A549 (cell line): ENCODE data around the gene JAKMIP1. TPM values are rescaled to one million over a fixed set of nuclear protein-coding genes. Genes with fewer than 3 reads are reported as not detected.

ENCODE experiments used
- ATAC-seq, 2 experiments: fragments of 200-7000 bp in 1 of 2; fragments of >200 bp in 1 of 2; cut with Nextera tagmentation in 1 of 2; cut with Tn5 transposase in 1 of 2; 3 replicates each; pipeline versions ENCODE4 v1.8.0 to v1.9.1; 2018 to 2020; ENCODE audit warnings: mild to moderate bottlenecking in 1 of 2, moderate library complexity in 1 of 2
- CTCF ChIA-PET: fragments of 300-600 bp; sonication (Branson Sonifier 250); formaldehyde crosslinking; extraction: SDS; loops from one replicate; lab custom pipeline; 2021; ENCODE audit warnings: antibody characterized with exemption, inconsistent platforms; lab: Yijun Ruan, JAX
- POLR2A ChIA-PET: fragments of 350-600 bp; formaldehyde crosslinking; extraction: SDS; loops from one replicate; lab custom pipeline; 2021; ENCODE audit warnings: antibody characterized with exemption, inconsistent platforms; lab: Yijun Ruan, JAX
- DNase-seq, 2 experiments: peaks; one replicate each; pipeline versions ENCODE4 v3.0.0 to v3.0.0-alpha.2; 2011 to 2016; ENCODE audit warnings: low read depth in 1 of 2, low spot score in 1 of 2
- FAIRE-seq: peaks from 2 replicates; lab custom pipeline; 2011; peaks lifted over from hg19 to GRCh38; lab: Jason Lieb, UNC
- H3K27ac ChIP-seq, 2 experiments: fragments of >200 bp; sonication (Bioruptor Twin); formaldehyde crosslinking; 3 replicates each; pipeline ENCODE4 v1.5.1; 2016 to 2017
- H3K4me1 ChIP-seq: fragments of >200 bp; sonication (Bioruptor Twin); formaldehyde crosslinking; 3 replicates; pipeline ENCODE4 v1.6.1; 2016
- H3K4me2 ChIP-seq: fragments of >200 bp; sonication (Bioruptor Twin); formaldehyde crosslinking; 3 replicates; pipeline ENCODE4 v1.6.1; 2016
- H3K4me3 ChIP-seq: fragments of >200 bp; sonication (Bioruptor Twin); formaldehyde crosslinking; 3 replicates; pipeline ENCODE4 v1.5.1; 2016
- H3K9me3 ChIP-seq: fragments of >200 bp; sonication (Bioruptor Twin); formaldehyde crosslinking; 3 replicates; pipeline ENCODE4 v1.6.1; 2016
- BHLHE40 ChIP-seq: IDR thresholded peaks from 2 replicates; pipeline ENCODE4 v1.6.1; 2012; ENCODE audit warnings: low read depth, low read length, inconsistent platforms
- CBX2 ChIP-seq: fragments of 200-600 bp; sonication (generic); IDR thresholded peaks from 2 replicates; pipeline ENCODE4 v1.6.1; 2016; ENCODE audit warnings: low read depth, mild to moderate bottlenecking, borderline replicate concordance
- CEBPB ChIP-seq, 2 experiments: fragments of >200 bp in 1 of 2; sonication (Bioruptor Twin) in 1 of 2; formaldehyde crosslinking in 1 of 2; IDR thresholded peaks; 2 replicates each; pipeline ENCODE4 v1.6.1; 2012 to 2016
- CHD2 ChIP-seq: fragments of 150-350 bp; IDR thresholded peaks from 2 replicates; pipeline ENCODE4 v1.6.1; 2014; ENCODE audit warnings: low read length; ENCODE audit not compliant: partially characterized antibody
- EHMT2 ChIP-seq: fragments of 200-600 bp; sonication (generic); IDR thresholded peaks from 2 replicates; pipeline ENCODE4 v1.6.1; 2016; ENCODE audit warnings: antibody characterized with exemption, low read depth, mild to moderate bottlenecking, moderate library complexity
- EP300 ChIP-seq, 2 experiments: fragments of >200 bp; sonication (Bioruptor Twin); formaldehyde crosslinking; IDR thresholded peaks; 2 replicates in 1 of 2; 3 replicates in 1 of 2; pipeline ENCODE4 v1.6.1; 2016 to 2017
- ESRRA ChIP-seq: fragments of 150-350 bp; IDR thresholded peaks from 2 replicates; pipeline ENCODE4 v1.6.1; 2014; ENCODE audit warnings: mild to moderate bottlenecking, low read length, borderline replicate concordance
- FOSL2 ChIP-seq, 2 experiments: fragments of 450-650 bp in 1 of 2; fragments of >200 bp in 1 of 2; sonication (Bioruptor Twin) in 1 of 2; formaldehyde crosslinking; IDR thresholded peaks; 2 replicates each; pipeline versions ENCODE4 v1.5.0 to v1.6.1; 2016 to 2020; ENCODE audit warnings: mild to moderate bottlenecking in 1 of 2, moderate library complexity in 1 of 2
- FOXS1 ChIP-seq: fragments of 250-450 bp; sonication (Bioruptor Pico); IDR thresholded peaks from 2 replicates; pipeline ENCODE4 v1.5.0; 2020; ENCODE audit warnings: mild to moderate bottlenecking, moderate library complexity
- GATA3 ChIP-seq: IDR thresholded peaks from 2 replicates; pipeline ENCODE4 v1.6.1; 2012; ENCODE audit warnings: borderline replicate concordance
- HDAC2 ChIP-seq: fragments of 200-600 bp; sonication (generic); IDR thresholded peaks from 2 replicates; pipeline ENCODE4 v1.6.1; 2016
- HEYL ChIP-seq: fragments of 250-450 bp; sonication (Bioruptor Pico); IDR thresholded peaks from 2 replicates; pipeline ENCODE4 v1.8.0; 2021; ENCODE audit warnings: mild to moderate bottlenecking, moderate library complexity
- HOXB13 ChIP-seq: fragments of 250-450 bp; sonication (Bioruptor Pico); IDR thresholded peaks from 2 replicates; pipeline ENCODE4 v1.5.0; 2020; ENCODE audit warnings: low read depth, mild to moderate bottlenecking, moderate library complexity
- JUN ChIP-seq, 2 experiments: fragments of >200 bp; sonication (Bioruptor Twin); formaldehyde crosslinking; IDR thresholded peaks; 2 replicates in 1 of 2; 3 replicates in 1 of 2; pipeline ENCODE4 v1.6.1; 2016 to 2017
- JUNB ChIP-seq: fragments of >200 bp; sonication (Bioruptor Twin); formaldehyde crosslinking; IDR thresholded peaks from 2 replicates; pipeline ENCODE4 v1.6.1; 2016
- KDM1A ChIP-seq: fragments of 200-600 bp; sonication (generic); IDR thresholded peaks from 2 replicates; pipeline ENCODE4 v1.6.1; 2016; ENCODE audit warnings: low read depth, mild to moderate bottlenecking
- MAFK ChIP-seq: fragments of 450-650 bp; IDR thresholded peaks from 2 replicates; pipeline ENCODE4 v1.6.1; 2014; ENCODE audit not compliant: partially characterized antibody
- MYC ChIP-seq: IDR thresholded peaks from 2 replicates; pipeline ENCODE4 v1.6.1; 2012; ENCODE audit warnings: mild to moderate bottlenecking, inconsistent platforms, low read length, improper control_type of control experiment, borderline replicate concordance
- NR3C1 ChIP-seq: fragments of >200 bp; sonication (Bioruptor Twin); formaldehyde crosslinking; IDR thresholded peaks from 3 replicates; pipeline ENCODE4 v1.6.1; 2017
- PHF8 ChIP-seq: fragments of 200-600 bp; sonication (generic); IDR thresholded peaks from 2 replicates; pipeline ENCODE4 v1.6.1; 2016; ENCODE audit warnings: low read depth, mild to moderate bottlenecking, antibody characterized with exemption, moderate library complexity, borderline replicate concordance
- POLR2A ChIP-seq: IDR thresholded peaks from 2 replicates; pipeline ENCODE4 v1.6.1; 2012; ENCODE audit warnings: mild to moderate bottlenecking, low read length
- RARB ChIP-seq: fragments of 250-450 bp; sonication (Bioruptor Pico); IDR thresholded peaks from 2 replicates; pipeline ENCODE4 v1.8.0; 2021; ENCODE audit warnings: mild to moderate bottlenecking, moderate library complexity
- RCOR1 ChIP-seq: fragments of 150-350 bp; IDR thresholded peaks from 2 replicates; pipeline ENCODE4 v1.6.1; 2014; ENCODE audit warnings: antibody characterized with exemption, low read length, low read depth
- RFX5 ChIP-seq: fragments of 450-650 bp; IDR thresholded peaks from 2 replicates; pipeline ENCODE4 v1.7.1; 2014; ENCODE audit warnings: antibody characterized with exemption, mild to moderate bottlenecking, moderate library complexity
- SREBF2 ChIP-seq: fragments of 450-650 bp; IDR thresholded peaks from 2 replicates; pipeline ENCODE4 v1.6.1; 2014; ENCODE audit warnings: mild to moderate bottlenecking, moderate library complexity
- ZNF302 ChIP-seq: fragments of 250-450 bp; sonication (Bioruptor Pico); IDR thresholded peaks from 2 replicates; pipeline ENCODE4 v1.9.0; 2021; ENCODE audit warnings: inconsistent platforms, mild to moderate bottlenecking, moderate library complexity
- WGBS: methylation state at CpG from one replicate; pipeline ENCODE4 v1.1.6; 2017; ENCODE audit errors: missing lambda C conversion rate; 5-methylcytosine and 5-hydroxymethylcytosine counted together
- polyA plus RNA-seq, 4 experiments: library from polyadenylated mRNA; depleted of rRNA in 3 of 4; stranded (reverse); fragments of >200 nt; fragmentation: RNase III in 1 of 4; extraction: RNeasy Plus Mini Kit Qiagen cat#74134 plus additional on column Dnase treatment in 1 of 4; gene quantifications; 2 replicates in 3 of 4; 3 replicates in 1 of 4; pipeline ENCODE4 v1.2.3, GENCODE V29; 2011 to 2017
- TF ChIP-seq, protein P1 (sequence below): fragments of 250-450 bp; sonication (Bioruptor Pico); IDR thresholded peaks from 2 replicates; pipeline ENCODE4 v1.5.0; 2021; ENCODE audit warnings: mild to moderate bottlenecking, moderate library complexity, borderline replicate concordance
- TF ChIP-seq, protein P2 (sequence below): IDR thresholded peaks from 2 replicates; pipeline ENCODE4 v1.6.1; 2012
- TF ChIP-seq, protein P3 (sequence below): IDR thresholded peaks from 2 replicates; pipeline ENCODE4 v1.6.1; 2012; ENCODE audit warnings: low read depth, borderline replicate concordance
- TF ChIP-seq, protein P4 (sequence below): fragments of >200 bp; sonication (Bioruptor Twin); formaldehyde crosslinking; IDR thresholded peaks from 3 replicates; pipeline ENCODE4 v1.6.1; 2016
- TF ChIP-seq, protein P5 (sequence below): fragments of >200 bp; sonication (Bioruptor Twin); formaldehyde crosslinking; IDR thresholded peaks from 2 replicates; pipeline ENCODE4 v1.6.1; 2016

Gene JAKMIP1
- polyA plus RNA-seq, 2 of the 4 experiments (the other 2 are of a cell fraction), result not detected

DNA sequence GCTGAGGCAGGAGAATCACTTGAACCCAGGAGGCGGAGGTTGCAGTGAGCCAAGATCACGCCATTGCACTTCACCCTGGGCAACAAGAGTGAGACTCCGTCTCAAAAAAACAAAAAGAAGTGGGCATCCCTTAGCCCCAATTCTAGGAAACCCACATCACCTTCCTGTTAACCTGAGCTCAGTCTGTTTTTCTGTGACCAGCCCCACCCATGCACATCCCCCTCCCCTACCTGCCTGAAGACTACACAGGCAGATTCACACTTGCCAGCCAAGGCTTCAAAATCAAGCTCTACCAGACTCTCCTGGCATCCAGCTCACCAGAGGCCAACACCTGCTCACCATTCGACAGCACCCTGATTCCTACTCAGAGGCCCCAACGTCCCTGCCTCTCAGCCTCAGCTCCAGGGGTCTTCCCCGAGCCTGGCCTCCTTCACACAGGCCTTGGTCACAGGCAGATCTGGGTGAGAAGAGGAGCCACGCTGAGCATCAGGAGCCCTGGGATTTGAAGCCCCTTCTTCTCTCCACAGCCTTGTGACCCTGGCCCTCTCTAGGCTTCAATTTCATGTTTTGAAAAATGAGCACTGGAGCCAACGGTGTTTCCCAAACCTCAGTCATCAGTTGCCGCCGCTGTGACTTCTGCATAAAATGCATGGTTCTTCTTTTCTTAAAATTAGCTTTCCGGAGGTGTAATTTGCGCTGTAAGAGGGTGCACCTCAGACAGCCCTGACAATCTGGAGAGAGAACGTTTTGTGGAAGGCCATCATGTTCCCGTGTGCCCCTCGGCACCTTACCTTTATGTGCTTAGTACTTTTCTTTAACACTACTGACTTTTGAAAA is 47.3 kb downstream of the JAKMIP1 start:
- ATAC-seq (no peak), DNase-seq (no peak), FAIRE-seq (no peak)
- ChIA-PET CTCF (no interaction called here), POLR2A (no interaction called here)
- H3K4me3 ChIP-seq, result no peak overlapping the region
- no peaks in the 10 kb centered on the region for H3K9me3 ChIP-seq
- TF ChIP-seq RFX5, result no peak
- no peak for TF ChIP-seq RARB (CRISPR knock-in tag)
- no peak for TF ChIP-seq NR3C1
- no peak for TF ChIP-seq HEYL
- TF ChIP-seq MYC, result no peak
- TF ChIP-seq, protein P1, sequence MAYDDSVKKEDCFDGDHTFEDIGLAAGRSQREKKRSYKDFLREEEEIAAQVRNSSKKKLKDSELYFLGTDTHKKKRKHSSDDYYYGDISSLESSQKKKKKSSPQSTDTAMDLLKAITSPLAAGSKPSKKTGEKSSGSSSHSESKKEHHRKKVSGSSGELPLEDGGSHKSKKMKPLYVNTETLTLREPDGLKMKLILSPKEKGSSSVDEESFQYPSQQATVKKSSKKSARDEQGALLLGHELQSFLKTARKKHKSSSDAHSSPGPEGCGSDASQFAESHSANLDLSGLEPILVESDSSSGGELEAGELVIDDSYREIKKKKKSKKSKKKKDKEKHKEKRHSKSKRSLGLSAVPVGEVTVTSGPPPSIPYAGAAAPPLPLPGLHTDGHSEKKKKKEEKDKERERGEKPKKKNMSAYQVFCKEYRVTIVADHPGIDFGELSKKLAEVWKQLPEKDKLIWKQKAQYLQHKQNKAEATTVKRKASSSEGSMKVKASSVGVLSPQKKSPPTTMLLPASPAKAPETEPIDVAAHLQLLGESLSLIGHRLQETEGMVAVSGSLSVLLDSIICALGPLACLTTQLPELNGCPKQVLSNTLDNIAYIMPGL (CRISPR knock-in tag), result no peak
- TF ChIP-seq, protein P2, sequence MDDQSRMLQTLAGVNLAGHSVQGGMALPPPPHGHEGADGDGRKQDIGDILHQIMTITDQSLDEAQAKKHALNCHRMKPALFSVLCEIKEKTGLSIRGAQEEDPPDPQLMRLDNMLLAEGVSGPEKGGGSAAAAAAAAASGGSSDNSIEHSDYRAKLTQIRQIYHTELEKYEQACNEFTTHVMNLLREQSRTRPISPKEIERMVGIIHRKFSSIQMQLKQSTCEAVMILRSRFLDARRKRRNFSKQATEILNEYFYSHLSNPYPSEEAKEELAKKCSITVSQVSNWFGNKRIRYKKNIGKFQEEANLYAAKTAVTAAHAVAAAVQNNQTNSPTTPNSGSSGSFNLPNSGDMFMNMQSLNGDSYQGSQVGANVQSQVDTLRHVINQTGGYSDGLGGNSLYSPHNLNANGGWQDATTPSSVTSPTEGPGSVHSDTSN, result no peak
- TF ChIP-seq ZNF302, result no peak
- no peak for TF ChIP-seq HOXB13 (CRISPR knock-in tag)
- no peak for TF ChIP-seq GATA3
- TF ChIP-seq, protein P3, sequence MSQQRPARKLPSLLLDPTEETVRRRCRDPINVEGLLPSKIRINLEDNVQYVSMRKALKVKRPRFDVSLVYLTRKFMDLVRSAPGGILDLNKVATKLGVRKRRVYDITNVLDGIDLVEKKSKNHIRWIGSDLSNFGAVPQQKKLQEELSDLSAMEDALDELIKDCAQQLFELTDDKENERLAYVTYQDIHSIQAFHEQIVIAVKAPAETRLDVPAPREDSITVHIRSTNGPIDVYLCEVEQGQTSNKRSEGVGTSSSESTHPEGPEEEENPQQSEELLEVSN, result no peak
- no peak for TF ChIP-seq PHF8
- TF ChIP-seq RCOR1, result no peak
- no peak for TF ChIP-seq FOXS1 (CRISPR knock-in tag)
- no peak for TF ChIP-seq HDAC2
- TF ChIP-seq FOSL2 (IDR thresholded peaks at IDR 0.05), result no peak
- no peak for TF ChIP-seq FOSL2 (CRISPR knock-in tag; IDR thresholded peaks at IDR 0.05)
- no peak for TF ChIP-seq CEBPB (IDR thresholded peaks at IDR 0.05)
- no peak for TF ChIP-seq MAFK
- no peaks in the 10 kb centered on the region for H3K4me1 ChIP-seq
- H3K27ac ChIP-seq, result no peak overlapping the region
- no peak overlapping the region for H3K4me2 ChIP-seq
- WGBS, result 65% methylated on average over 11 of the region's 15 CpGs

DNA sequence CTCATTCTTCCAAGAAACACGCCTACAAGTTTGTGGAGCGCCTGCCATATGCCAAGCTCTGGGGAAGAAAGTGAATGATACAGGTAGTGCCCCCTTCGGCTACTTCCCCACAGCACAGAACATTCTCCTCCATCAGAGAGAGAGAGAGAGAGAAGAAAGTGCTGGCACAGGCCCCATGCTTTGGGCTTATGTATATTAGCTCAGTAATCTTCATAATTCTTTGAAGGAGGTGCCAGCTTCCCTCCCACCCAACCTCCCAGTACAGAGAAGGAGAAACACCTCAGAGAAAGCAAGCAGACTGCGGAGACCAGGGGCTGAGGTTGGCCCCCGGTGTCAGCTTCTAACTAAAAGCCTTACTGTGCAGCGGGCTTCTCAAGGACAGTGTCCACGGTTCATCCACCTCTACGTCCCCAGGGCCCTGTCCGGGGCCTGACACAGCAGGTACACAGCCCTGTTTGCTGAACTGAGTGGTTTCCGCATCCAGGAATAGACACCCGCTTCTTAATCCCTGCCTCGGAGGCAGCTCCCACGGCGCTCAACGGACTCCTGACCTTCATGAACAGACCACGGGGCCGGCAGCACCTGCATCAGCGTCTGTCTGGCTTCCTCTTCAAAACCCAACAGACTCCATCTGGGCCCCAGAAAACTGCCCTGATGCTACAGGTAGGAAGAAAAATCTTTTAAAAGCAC is 50.2 kb downstream of the JAKMIP1 start:
- ATAC-seq (no peak), DNase-seq (no peak), FAIRE-seq (no peak)
- ChIA-PET POLR2A (no interaction called here), CTCF (interaction anchor here (0.9 kb wide), 1 partner anchor 152 kb away, joined by 3 read pairs; no protein-coding TSS in a partner anchor)
- TF ChIP-seq CBX2, result no peak
- TF ChIP-seq FOXS1 (CRISPR knock-in tag), result no peak
- TF ChIP-seq BHLHE40, result no peak
- TF ChIP-seq POLR2A, result no peak
- no peak for TF ChIP-seq EP300 (IDR thresholded peaks at IDR 0.05)
- TF ChIP-seq EHMT2, result no peak
- TF ChIP-seq ESRRA, result no peak
- TF ChIP-seq KDM1A, result no peak
- TF ChIP-seq, protein P4, sequence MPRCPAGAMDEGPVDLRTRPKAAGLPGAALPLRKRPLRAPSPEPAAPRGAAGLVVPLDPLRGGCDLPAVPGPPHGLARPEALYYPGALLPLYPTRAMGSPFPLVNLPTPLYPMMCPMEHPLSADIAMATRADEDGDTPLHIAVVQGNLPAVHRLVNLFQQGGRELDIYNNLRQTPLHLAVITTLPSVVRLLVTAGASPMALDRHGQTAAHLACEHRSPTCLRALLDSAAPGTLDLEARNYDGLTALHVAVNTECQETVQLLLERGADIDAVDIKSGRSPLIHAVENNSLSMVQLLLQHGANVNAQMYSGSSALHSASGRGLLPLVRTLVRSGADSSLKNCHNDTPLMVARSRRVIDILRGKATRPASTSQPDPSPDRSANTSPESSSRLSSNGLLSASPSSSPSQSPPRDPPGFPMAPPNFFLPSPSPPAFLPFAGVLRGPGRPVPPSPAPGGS, result no peak
- TF ChIP-seq, protein P5, sequence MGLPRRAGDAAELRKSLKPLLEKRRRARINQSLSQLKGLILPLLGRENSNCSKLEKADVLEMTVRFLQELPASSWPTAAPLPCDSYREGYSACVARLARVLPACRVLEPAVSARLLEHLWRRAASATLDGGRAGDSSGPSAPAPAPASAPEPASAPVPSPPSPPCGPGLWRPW, result no peak
- TF ChIP-seq CHD2, result no peak
- TF ChIP-seq RCOR1, result no peak
- TF ChIP-seq ZNF302, result no peak
- TF ChIP-seq JUN (IDR thresholded peaks at IDR 0.05), result no peak
- no peak for TF ChIP-seq MYC
- TF ChIP-seq, protein P3, result no peak
- TF ChIP-seq JUNB, result no peak
- TF ChIP-seq NR3C1, result no peak
- TF ChIP-seq SREBF2, result no peak
- TF ChIP-seq RFX5, result no peak
- Histone ChIP-seq H3K9me3 (no peaks in the 10 kb centered on the region), H3K27ac (no peak overlapping the region), H3K4me2 (no peak overlapping the region), H3K4me1 (no peaks in the 10 kb centered on the region), H3K4me3 (no peak overlapping the region)
- 68% methylated on average over 12 of the region's 18 CpGs for WGBS
